Type B pancreatic cell (in vitro differentiated cells): Measurements from ENCODE around the gene UAP1. TPM values are rescaled to one million over a fixed set of nuclear protein-coding genes. Genes with fewer than 3 reads are reported as not detected.
"Not testable (repeated sequence)": the region's sequence is repeated elsewhere in the genome, so short reads cannot be mapped to it uniquely, and the experiment has no call there.

Experiments
- DNase-seq: peaks from one replicate; pipeline ENCODE4 v3.0.0; 2021; ENCODE audit warnings: mixed read lengths; ENCODE audit not compliant: unreplicated experiment; ENCODE audit errors: extremely low spot score
- H3K27ac Mint-ChIP-seq: 2 replicates; pipeline ENCODE4 v1.8.0; 2021; ENCODE audit warnings: mild to moderate bottlenecking, mixed read lengths
- H3K27me3 Mint-ChIP-seq: 2 replicates; pipeline ENCODE4 v1.8.0; 2021; ENCODE audit warnings: mixed read lengths
- H3K36me3 Mint-ChIP-seq: 2 replicates; pipeline ENCODE4 v1.8.0; 2021; ENCODE audit warnings: mixed read lengths
- H3K4me1 Mint-ChIP-seq: one replicate; pipeline ENCODE4 v1.8.0; 2021; ENCODE audit warnings: mixed read lengths; ENCODE audit not compliant: unreplicated experiment
- H3K4me3 Mint-ChIP-seq: 2 replicates; pipeline ENCODE4 v1.8.0; 2021; ENCODE audit warnings: mild to moderate bottlenecking, mixed read lengths
- H3K9me3 Mint-ChIP-seq: 2 replicates; pipeline ENCODE4 v1.8.0; 2021; ENCODE audit warnings: mixed read lengths
- total RNA-seq: library from RNA; stranded (reverse); gene quantifications from 2 replicates; pipeline ENCODE4 v1.2.1, GENCODE V29; 2021; ENCODE audit warnings: low replicate concordance
- TF ChIP-seq, protein P1 (sequence below): fragments of 200-600 bp; sonication (generic); conservative IDR thresholded peaks from 2 replicates; pipeline ENCODE4 v1.5.0; 2021; ENCODE audit warnings: antibody characterized with exemption, mild to moderate bottlenecking

UAP1 gene
- total RNA-seq, 1 donor from 2014 or later, result 31.6 TPM

- H3K36me3 Mint-ChIP-seq, result peaks cover 19% of the 10 kb centered on the region
- no peaks in the 10 kb centered on the region for H3K9me3 Mint-ChIP-seq
- no peak overlapping the region for H3K4me3 Mint-ChIP-seq
- H3K27ac Mint-ChIP-seq, result no peak overlapping the region
- no peaks in the 10 kb centered on the region for H3K27me3 Mint-ChIP-seq
- DNase-seq, result no peak
- no peaks in the 10 kb centered on the region for H3K4me1 Mint-ChIP-seq
- TF ChIP-seq, protein P1, sequence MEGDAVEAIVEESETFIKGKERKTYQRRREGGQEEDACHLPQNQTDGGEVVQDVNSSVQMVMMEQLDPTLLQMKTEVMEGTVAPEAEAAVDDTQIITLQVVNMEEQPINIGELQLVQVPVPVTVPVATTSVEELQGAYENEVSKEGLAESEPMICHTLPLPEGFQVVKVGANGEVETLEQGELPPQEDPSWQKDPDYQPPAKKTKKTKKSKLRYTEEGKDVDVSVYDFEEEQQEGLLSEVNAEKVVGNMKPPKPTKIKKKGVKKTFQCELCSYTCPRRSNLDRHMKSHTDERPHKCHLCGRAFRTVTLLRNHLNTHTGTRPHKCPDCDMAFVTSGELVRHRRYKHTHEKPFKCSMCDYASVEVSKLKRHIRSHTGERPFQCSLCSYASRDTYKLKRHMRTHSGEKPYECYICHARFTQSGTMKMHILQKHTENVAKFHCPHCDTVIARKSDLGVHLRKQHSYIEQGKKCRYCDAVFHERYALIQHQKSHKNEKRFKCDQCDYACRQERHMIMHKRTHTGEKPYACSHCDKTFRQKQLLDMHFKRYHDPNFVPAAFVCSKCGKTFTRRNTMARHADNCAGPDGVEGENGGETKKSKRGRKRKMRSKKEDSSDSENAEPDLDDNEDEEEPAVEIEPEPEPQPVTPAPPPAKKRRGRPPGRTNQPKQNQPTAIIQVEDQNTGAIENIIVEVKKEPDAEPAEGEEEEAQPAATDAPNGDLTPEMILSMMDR, result no peak
These were observed 37.9 kb downstream of the UAP1 start for GRCh38 chr1:162599451-162599850.

GRCh38 chr1:162603117-162603516 is 41.6 kb downstream of the UAP1 start:
- not testable (repeated sequence) for H3K4me3 Mint-ChIP-seq, H3K9me3 Mint-ChIP-seq, H3K27me3 Mint-ChIP-seq, H3K27ac Mint-ChIP-seq, H3K4me1 Mint-ChIP-seq, DNase-seq
- peaks cover 11% of the 10 kb centered on the region for H3K36me3 Mint-ChIP-seq

- Mint-ChIP-seq H3K4me1 (no peaks in the 10 kb centered on the region), H3K27ac (no peak overlapping the region)
- TF ChIP-seq, protein P1, result no peak
These were observed 43.9 kb downstream of the UAP1 start for GRCh38 chr1:162605225-162605927.

DNA sequence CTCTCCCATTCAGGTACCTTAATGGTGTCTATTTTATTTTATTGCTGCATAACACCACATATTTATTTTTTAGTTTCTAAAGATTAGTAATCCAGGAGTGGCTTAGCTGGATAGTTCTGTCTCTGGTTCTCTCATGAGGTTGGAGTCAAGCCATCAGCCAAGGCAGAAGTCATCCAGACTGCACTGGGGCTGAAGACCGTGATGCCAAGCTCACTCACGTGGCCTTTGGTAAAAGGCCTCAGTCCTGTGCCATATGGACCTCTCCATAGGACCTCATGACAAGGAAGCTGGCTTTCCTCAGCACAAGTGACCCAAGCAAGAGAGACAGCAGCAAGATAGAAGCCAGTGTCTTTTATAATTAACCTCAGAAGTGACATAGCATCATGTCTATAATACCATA is 47.8 kb downstream of the UAP1 start:
- no peak overlapping the region for H3K27ac Mint-ChIP-seq
- TF ChIP-seq, protein P1, result no peak

More at GRCh38 chr1:162605225-162605927, 43.9 kb downstream of the UAP1 start:
- Mint-ChIP-seq H3K4me3 (no peak overlapping the region), H3K27me3 (no peaks in the 10 kb centered on the region), H3K9me3 (no peaks in the 10 kb centered on the region), H3K36me3 (peaks cover 6% of the 10 kb centered on the region)
- DNase-seq, result no peak

DNA sequence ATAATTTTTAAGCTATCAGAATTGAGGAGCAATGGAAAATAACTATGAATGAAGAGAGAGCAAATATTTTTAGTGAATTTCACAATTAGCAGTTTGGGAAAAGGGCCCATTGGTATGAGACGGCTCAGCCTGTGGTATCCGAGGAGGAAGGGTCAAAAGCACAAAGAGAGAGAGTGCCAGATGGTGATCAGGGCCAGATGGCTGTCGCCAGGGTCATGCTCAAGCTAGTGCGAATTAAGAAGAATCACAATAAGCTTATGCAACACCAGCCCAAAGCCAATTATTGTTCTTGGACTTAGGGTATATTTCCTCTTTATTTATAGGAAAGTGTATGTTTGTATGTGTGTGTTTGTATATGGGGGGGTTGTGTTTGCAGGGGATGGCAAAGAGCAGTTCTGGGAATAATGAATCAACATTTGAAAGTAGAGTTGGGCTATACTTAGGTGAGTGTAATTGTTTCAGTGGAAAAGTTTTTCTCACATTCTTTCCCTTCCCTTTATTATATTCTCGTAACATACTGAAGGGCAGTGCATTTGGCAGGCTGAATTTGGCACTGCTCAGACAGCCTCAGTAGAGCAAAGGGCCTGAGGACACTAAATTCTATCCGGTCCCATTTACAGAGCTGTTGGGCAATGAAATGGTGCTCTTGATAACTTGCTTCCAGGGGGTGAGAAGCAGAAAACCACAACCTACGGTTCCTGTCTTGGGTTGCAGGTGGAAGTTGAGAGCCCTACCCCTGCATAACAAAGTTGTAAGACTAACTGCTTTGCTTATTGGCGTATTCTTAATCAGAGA is 51.3 kb downstream of the UAP1 start:
- Mint-ChIP-seq H3K36me3 (peaks cover 4% of the 10 kb centered on the region), H3K4me3 (no peak overlapping the region), H3K4me1 (peaks cover 5% of the 10 kb centered on the region), H3K27ac (peak overlapping the region; percentile 37), H3K27me3 (no peaks in the 10 kb centered on the region), H3K9me3 (peaks cover 6% of the 10 kb centered on the region)
- TF ChIP-seq, protein P1, result no peak
- no peak for DNase-seq

More for the DNA sequence above, 47.8 kb downstream of the UAP1 start:
- no peak for DNase-seq
- H3K27me3 Mint-ChIP-seq, result no peaks in the 10 kb centered on the region
- H3K9me3 Mint-ChIP-seq, result no peaks in the 10 kb centered on the region
- peaks cover 5% of the 10 kb centered on the region for H3K4me1 Mint-ChIP-seq
- no peak overlapping the region for H3K4me3 Mint-ChIP-seq
- no peaks in the 10 kb centered on the region for H3K36me3 Mint-ChIP-seq

- DNase-seq, result no peak
- peaks cover 9% of the 10 kb centered on the region for H3K4me1 Mint-ChIP-seq
- peaks cover 4% of the 10 kb centered on the region for H3K36me3 Mint-ChIP-seq
- H3K9me3 Mint-ChIP-seq, result peaks cover 6% of the 10 kb centered on the region
- H3K27me3 Mint-ChIP-seq, result no peaks in the 10 kb centered on the region
- H3K4me3 Mint-ChIP-seq, result no peak overlapping the region
- TF ChIP-seq, protein P1, result no peak
- H3K27ac Mint-ChIP-seq, result no peak overlapping the region
These were observed 55.3 kb downstream of the UAP1 start for GRCh38 chr1:162616848-162617247.
